ENCODE data around the gene RPUSD4.

- TF ChIP-seq CTCF (IDR thresholded peaks at IDR 0.05; ENCODE audit: low read depth, low read length) = no peak
- TF ChIP-seq POLR2A (IDR thresholded peaks at IDR 0.05; ENCODE audit: extremely low read depth, insufficient read length) = no peak
These were observed 47.7 kb downstream of the RPUSD4 start for GRCh38 chr11:126163779-126164178.

Measured in NB4 (cell line).